Measurements from ENCODE around the gene CRABP1. TPM values are rescaled to one million over a fixed set of nuclear protein-coding genes. Genes with fewer than 3 reads are reported as not detected.

Gene CRABP1
- total and polyA plus RNA-seq, 4 donors, result 1.1 TPM; not detected in 3

DNA sequence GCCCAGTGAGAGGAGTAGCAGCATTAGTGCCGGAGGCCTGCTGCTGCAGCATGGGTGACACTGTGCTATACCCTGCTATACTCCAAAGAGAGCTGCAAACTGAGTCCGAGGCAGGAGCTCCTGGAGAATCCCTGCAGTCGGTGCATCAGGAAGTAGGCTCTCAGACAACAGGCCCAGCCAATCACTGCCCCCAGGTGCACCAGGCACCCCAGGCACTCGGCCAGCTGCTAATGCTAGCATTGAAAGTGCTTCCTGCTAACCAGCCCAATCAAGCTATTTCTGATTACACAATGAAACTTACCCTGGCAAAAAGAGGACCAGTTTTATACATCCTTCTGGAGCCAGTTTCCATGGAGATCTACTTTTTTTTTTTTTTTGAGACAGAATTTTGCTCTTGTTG lies 52.3 kb downstream of the CRABP1 start:
- ATAC-seq (ENCODE audit: insufficient read depth, low FRiP score), result no peak
- Histone ChIP-seq H3K4me1 (ENCODE audit: control insufficient read depth in 5 of 5, insufficient read depth in 5 of 5, low read length in 5 of 5) (peaks cover 0 to 20% (median 3%) of the 10 kb centered on the region in 5 donors), H3K36me3 (ENCODE audit: control insufficient read depth in 4 of 4, insufficient read depth in 4 of 4, low read length in 4 of 4) (no peaks in the 10 kb centered on the region), H3K9me3 (ENCODE audit: control insufficient read depth in 4 of 4, insufficient read depth in 3 of 4, low read length in 3 of 4) (no peaks in the 10 kb centered on the region), H3K27ac (ENCODE audit: low read depth in 1 of 2, low read length in 1 of 2) (no peak overlapping the region), H3K27me3 (ENCODE audit: control insufficient read depth in 3 of 3, insufficient read depth in 3 of 3, low read length in 2 of 3) (peaks cover 0 to 2% (median 0%) of the 10 kb centered on the region in 3 donors), H3K9ac (ENCODE audit: insufficient read depth in 1 of 2, low read length in 2 of 2) (no peak overlapping the region), H3K4me3 (no peak overlapping the region)
- TF ChIP-seq, protein P1, sequence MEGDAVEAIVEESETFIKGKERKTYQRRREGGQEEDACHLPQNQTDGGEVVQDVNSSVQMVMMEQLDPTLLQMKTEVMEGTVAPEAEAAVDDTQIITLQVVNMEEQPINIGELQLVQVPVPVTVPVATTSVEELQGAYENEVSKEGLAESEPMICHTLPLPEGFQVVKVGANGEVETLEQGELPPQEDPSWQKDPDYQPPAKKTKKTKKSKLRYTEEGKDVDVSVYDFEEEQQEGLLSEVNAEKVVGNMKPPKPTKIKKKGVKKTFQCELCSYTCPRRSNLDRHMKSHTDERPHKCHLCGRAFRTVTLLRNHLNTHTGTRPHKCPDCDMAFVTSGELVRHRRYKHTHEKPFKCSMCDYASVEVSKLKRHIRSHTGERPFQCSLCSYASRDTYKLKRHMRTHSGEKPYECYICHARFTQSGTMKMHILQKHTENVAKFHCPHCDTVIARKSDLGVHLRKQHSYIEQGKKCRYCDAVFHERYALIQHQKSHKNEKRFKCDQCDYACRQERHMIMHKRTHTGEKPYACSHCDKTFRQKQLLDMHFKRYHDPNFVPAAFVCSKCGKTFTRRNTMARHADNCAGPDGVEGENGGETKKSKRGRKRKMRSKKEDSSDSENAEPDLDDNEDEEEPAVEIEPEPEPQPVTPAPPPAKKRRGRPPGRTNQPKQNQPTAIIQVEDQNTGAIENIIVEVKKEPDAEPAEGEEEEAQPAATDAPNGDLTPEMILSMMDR (IDR thresholded peaks at IDR 0.05; ENCODE audit: control extremely low read depth, extremely low read depth), result no peak
- 49 to 58% methylated on average over 4 of the region's 4 CpGs for WGBS, 2 donors
- peak in 1 of 3 donors; percentile 11 for DNase-seq

DNA sequence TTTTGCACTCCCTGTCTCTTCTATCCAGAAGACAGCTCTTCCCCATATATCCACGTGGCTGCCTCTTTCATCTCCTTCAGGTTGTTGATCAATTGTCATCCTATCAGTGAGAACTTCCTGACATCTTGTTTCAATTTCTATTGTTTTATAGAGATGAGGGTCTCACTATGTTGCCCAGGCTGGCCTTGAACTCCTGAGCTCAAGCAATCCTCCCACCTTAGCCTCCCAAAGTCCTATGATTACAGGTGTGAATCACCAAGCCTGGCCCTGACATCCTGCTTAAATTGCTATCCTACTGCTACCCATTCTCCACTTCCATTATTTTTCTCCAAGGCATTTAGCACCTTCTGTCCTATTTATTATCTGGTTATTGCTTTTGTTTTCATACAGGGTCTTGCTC lies 53.0 kb downstream of the CRABP1 start:
- 61 to 77% methylated on average over 1 of the region's 1 CpG for WGBS, 2 donors
- TF ChIP-seq, protein P1 (IDR thresholded peaks at IDR 0.05; ENCODE audit: control extremely low read depth, extremely low read depth), result no peak
- Histone ChIP-seq H3K4me3 (no peak overlapping the region), H3K27me3 (ENCODE audit: control insufficient read depth in 3 of 3, insufficient read depth in 3 of 3, low read length in 2 of 3) (peaks cover 0 to 2% (median 0%) of the 10 kb centered on the region in 3 donors), H3K27ac (ENCODE audit: low read depth in 1 of 2, low read length in 1 of 2) (no peak overlapping the region), H3K9me3 (ENCODE audit: control insufficient read depth in 4 of 4, insufficient read depth in 3 of 4, low read length in 3 of 4) (no peaks in the 10 kb centered on the region), H3K36me3 (ENCODE audit: control insufficient read depth in 4 of 4, insufficient read depth in 4 of 4, low read length in 4 of 4) (no peaks in the 10 kb centered on the region), H3K9ac (ENCODE audit: insufficient read depth in 1 of 2, low read length in 2 of 2) (no peak overlapping the region), H3K4me1 (ENCODE audit: control insufficient read depth in 5 of 5, insufficient read depth in 5 of 5, low read length in 5 of 5) (peaks cover 0 to 15% (median 3%) of the 10 kb centered on the region in 5 donors)
- ATAC-seq (ENCODE audit: insufficient read depth, low FRiP score) (no peak), DNase-seq (no peak)

DNA sequence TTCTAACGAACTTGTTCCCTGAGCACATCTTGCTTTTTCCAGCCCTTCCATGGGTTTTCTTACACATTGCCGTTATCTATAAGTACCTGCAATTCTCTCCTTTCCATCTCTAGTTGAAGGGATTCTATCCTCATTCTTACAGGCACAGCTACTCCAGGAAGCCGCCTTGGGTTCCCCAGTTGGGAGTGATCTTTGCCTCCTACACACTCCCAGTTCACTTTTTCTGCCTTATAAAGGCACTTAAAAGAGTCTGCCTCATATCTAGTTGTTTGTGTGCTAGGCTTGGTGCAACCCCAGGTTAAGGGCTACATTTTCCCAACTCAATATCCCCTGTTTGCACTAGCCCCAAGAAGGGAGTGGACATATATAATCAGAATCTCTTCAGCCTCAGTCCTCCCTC lies 53.9 kb downstream of the CRABP1 start:
- Histone ChIP-seq H3K27me3 (ENCODE audit: control insufficient read depth in 3 of 3, insufficient read depth in 3 of 3, low read length in 2 of 3) (peaks cover 0 to 2% (median 0%) of the 10 kb centered on the region in 3 donors), H3K4me1 (ENCODE audit: control insufficient read depth in 5 of 5, insufficient read depth in 5 of 5, low read length in 5 of 5) (peaks cover 0 to 13% (median 3%) of the 10 kb centered on the region in 5 donors), H3K36me3 (ENCODE audit: control insufficient read depth in 4 of 4, insufficient read depth in 4 of 4, low read length in 4 of 4) (no peaks in the 10 kb centered on the region), H3K9ac (ENCODE audit: insufficient read depth in 1 of 2, low read length in 2 of 2) (no peak overlapping the region), H3K4me3 (no peak overlapping the region), H3K27ac (ENCODE audit: low read depth in 1 of 2, low read length in 1 of 2) (no peak overlapping the region), H3K9me3 (ENCODE audit: control insufficient read depth in 4 of 4, insufficient read depth in 3 of 4, low read length in 3 of 4) (no peaks in the 10 kb centered on the region)
- TF ChIP-seq, protein P1 (IDR thresholded peaks at IDR 0.05; ENCODE audit: control extremely low read depth, extremely low read depth), result no peak
- ATAC-seq (ENCODE audit: insufficient read depth, low FRiP score) (no peak), DNase-seq (no peak)
- WGBS, 2 donors, result 90 to 97% methylated on average over 3 of the region's 3 CpGs
